Stomach (tissue), 9 donors: ENCODE data around the gene SEMA6C. TPM values are rescaled to one million over a fixed set of nuclear protein-coding genes. Genes with fewer than 3 reads are reported as not detected.

Experiments used
- DNase-seq, 2 donors: peaks; one replicate each; pipeline versions ENCODE4 v3.0.0 to v3.0.0-alpha.2; 2013 to 2019
- H3K27ac ChIP-seq, 5 donors: fragments of 200-600 bp in 4 of 5; sonication (generic) in 4 of 5; one replicate each; pipeline ENCODE4 v1.5.1; 2013 to 2019; ENCODE audit warnings: mild to moderate bottlenecking in 1 of 5, moderate library complexity in 1 of 5
- H3K27me3 ChIP-seq, 3 donors: fragments of 200-600 bp; sonication (generic); one replicate each; pipeline ENCODE4 v1.5.1; 2017 to 2019; ENCODE audit warnings: mixed run types in 1 of 3
- H3K36me3 ChIP-seq, 4 donors: fragments of 200-600 bp; sonication (generic); 1 replicate in 3 of 4; 2 replicates in 1 of 4; pipeline ENCODE4 v1.5.1; 2016 to 2019
- H3K4me1 ChIP-seq, 4 donors: fragments of 200-600 bp; sonication (generic); one replicate each; pipeline ENCODE4 v1.5.1; 2016 to 2019
- H3K4me3 ChIP-seq, 4 donors: fragments of 200-600 bp; sonication (generic) in 3 of 4; one replicate each; pipeline ENCODE4 v1.5.1; 2016 to 2019; ENCODE audit warnings: mild to moderate bottlenecking in 1 of 4
- H3K9me3 ChIP-seq, 4 donors: fragments of 200-600 bp; sonication (generic); one replicate each; pipeline ENCODE4 v1.5.1; 2016 to 2019
- CTCF ChIP-seq, 7 experiments: fragments of 450-650 bp in 4 of 7; fragments of 200-600 bp in 3 of 7; sonication (generic) in 3 of 7; IDR thresholded peaks; one replicate each; pipeline ENCODE4 v1.5.1; 2016 to 2019; ENCODE audit warnings: antibody characterized with exemption in 7 of 7, control low read depth in 2 of 7, mild to moderate bottlenecking in 1 of 7
- EP300 ChIP-seq: sonication (generic); formaldehyde crosslinking; IDR thresholded peaks from one replicate; pipeline ENCODE4 v1.6.1; 2017; ENCODE audit warnings: antibody characterized with exemption
- POLR2A ChIP-seq, 4 donors: fragments of 450-650 bp; IDR thresholded peaks; one replicate each; pipeline ENCODE4 v1.6.1; 2016; ENCODE audit warnings: antibody characterized with exemption in 4 of 4, control low read depth in 2 of 4, mild to moderate bottlenecking in 1 of 4, moderate library complexity in 1 of 4
- POLR2AphosphoS5 ChIP-seq, 3 donors: sonication (generic); formaldehyde crosslinking; IDR thresholded peaks; one replicate each; pipeline ENCODE4 v1.6.1; 2016; ENCODE audit warnings: antibody characterized with exemption in 3 of 3
- WGBS, 5 donors: extraction: QIAGEN DNeasy Blood & Tissue Kit in 3 of 5; methylation state at CpG; one replicate each; pipeline versions ENCODE4 v1.1.5 to v1.1.7; 2013 to 2018; 5-methylcytosine and 5-hydroxymethylcytosine counted together
- intact Hi-C: fragments of 100-400 bp; cut with DNase I; formaldehyde crosslinking; loops from one replicate; pipeline ENCODE4 v1.15.1; 2023; ENCODE audit warnings: low total_unique reads
- polyA plus RNA-seq, 3 donors: library from polyadenylated mRNA; stranded (reverse); fragments of 200-250 nt; gene quantifications; one replicate each; pipeline ENCODE4 v1.2.3, GENCODE V29; 2013
- total RNA-seq, 5 donors: library from RNA; depleted of rRNA; stranded (reverse); fragments of >200 nt; gene quantifications; one replicate each; pipeline versions ENCODE4 v1.1.0 to v1.2.3, GENCODE V29; 2014 to 2016
- donor health status: healthy with polysubstance abuse.
- donor health status: Bipolar disorder and iron deficiency.
- donor health status: healthy.

Gene SEMA6C
- total and polyA plus RNA-seq, 8 donors, result 4.4 to 13.9 (median 9.1) TPM

DNA sequence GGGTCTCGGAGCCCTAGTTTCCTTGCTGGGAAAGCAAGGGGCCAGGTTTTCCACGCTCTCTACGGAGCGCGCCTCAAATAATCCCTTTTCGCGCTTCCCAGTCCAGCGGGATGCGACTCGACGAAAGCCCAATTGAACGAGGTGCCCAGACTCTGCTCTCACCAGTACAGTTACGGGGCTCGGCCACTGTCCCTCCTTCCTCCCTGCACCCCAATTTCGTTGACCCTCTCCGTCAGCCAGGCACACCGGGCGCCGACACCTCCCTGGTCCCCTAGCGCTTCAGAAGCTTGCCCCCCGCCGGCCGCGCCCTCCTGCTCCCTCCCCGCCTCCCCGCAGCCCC lies 389 bp downstream of the SEMA6C start:
- peak overlapping the region; percentile 44 to 86 (median 64) for H3K27ac ChIP-seq
- H3K4me1 ChIP-seq, result peaks cover 9 to 52% (median 33%) of the 10 kb centered on the region in 4 donors
- no peak for DNase-seq
- 1% methylated on average over 16 to 26 of the region's 26 CpGs for WGBS, 5 donors
- no peaks in the 10 kb centered on the region for H3K9me3 ChIP-seq
- H3K4me3 ChIP-seq, result peak overlapping the region; percentile 63 to 86 (median 80)
- TF ChIP-seq POLR2AphosphoS5 (IDR thresholded peaks at IDR 0.05) (no peak), POLR2A (IDR thresholded peaks at IDR 0.05) (no peak), CTCF (IDR thresholded peaks at IDR 0.05) (no peak), EP300 (no peak)
- intact Hi-C loops, result no loop called here
- H3K36me3 ChIP-seq, result no peaks in the 10 kb centered on the region
- H3K27me3 ChIP-seq, result peaks cover 0 to 12% (median 9%) of the 10 kb centered on the region in 3 donors

DNA sequence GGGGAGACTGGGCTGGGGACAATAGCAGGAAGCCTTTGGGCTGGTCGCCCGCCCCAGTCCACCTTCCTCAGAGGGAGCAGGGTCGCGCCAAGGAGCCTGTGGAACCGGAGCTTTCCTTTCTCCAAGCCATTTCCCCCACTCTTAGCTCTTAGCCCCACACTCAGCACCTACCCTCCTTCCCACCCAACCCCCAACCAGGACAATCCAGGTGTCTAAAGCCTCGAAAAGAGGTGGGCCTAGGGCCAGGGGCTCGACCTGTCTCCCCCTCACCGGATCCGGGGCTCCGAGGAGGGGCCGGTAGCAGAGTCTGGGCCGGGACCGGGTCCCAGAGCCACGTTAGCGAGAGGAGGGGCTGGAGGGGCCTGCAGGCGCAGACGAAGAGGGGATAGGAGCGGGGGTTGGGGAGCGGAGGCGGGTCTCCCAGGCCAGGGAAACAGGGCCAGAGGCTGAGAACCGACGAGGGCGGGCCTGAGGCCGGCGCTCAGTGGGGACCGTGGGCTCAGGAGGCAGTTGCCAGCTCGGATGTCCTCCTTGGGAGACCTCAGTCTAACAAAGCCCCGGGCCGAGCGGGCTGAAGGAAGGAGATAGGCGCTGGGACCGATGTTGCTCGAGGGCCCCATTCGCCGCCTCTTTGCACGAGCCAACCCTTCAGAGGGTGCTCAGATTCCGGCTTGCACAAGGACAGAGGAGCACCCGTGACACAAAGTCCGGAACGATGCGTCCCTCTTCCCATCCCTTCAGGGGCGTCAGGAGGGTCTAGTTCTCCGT lies 943 bp downstream of the SEMA6C start:
- peak in 1 of 2 donors; percentile 58 for DNase-seq
- peak overlapping the region in 4 of 5 donors; percentile 40 to 86 (median 72) for H3K27ac ChIP-seq

GRCh38 chr1:151144474-151145303 lies 1.7 kb downstream of the SEMA6C start:
- Histone ChIP-seq H3K9me3 (no peaks in the 10 kb centered on the region), H3K4me1 (peaks cover 9 to 52% (median 33%) of the 10 kb centered on the region in 4 donors), H3K4me3 (peak overlapping the region; percentile 63 to 86 (median 80)), H3K27ac (peak overlapping the region in 4 of 5 donors; percentile 40 to 86 (median 72)), H3K36me3 (peaks cover 0 to 8% (median 0%) of the 10 kb centered on the region in 4 donors), H3K27me3 (peaks cover 0 to 12% (median 9%) of the 10 kb centered on the region in 3 donors)
- DNase-seq, result no peak
- TF ChIP-seq EP300 (no peak), POLR2AphosphoS5 (IDR thresholded peaks at IDR 0.05) (no peak), CTCF (IDR thresholded peaks at IDR 0.05) (no peak), POLR2A (IDR thresholded peaks at IDR 0.05) (no peak)
- intact Hi-C loops, result no loop called here
- WGBS, 5 donors, result 65 to 81% (median 67%) methylated on average over 7 of the region's 7 CpGs

More for the DNA sequence above, 943 bp downstream of the SEMA6C start:
- Histone ChIP-seq H3K36me3 (no peaks in the 10 kb centered on the region), H3K9me3 (no peaks in the 10 kb centered on the region), H3K4me1 (peaks cover 9 to 52% (median 33%) of the 10 kb centered on the region in 4 donors), H3K27me3 (peaks cover 0 to 12% (median 9%) of the 10 kb centered on the region in 3 donors), H3K4me3 (peak overlapping the region; percentile 63 to 86 (median 80))
- intact Hi-C loops, result no loop called here
- TF ChIP-seq EP300 (no peak), POLR2AphosphoS5 (IDR thresholded peaks at IDR 0.05) (no peak), CTCF (IDR thresholded peaks at IDR 0.05) (no peak), POLR2A (IDR thresholded peaks at IDR 0.05) (no peak)
- WGBS, 5 donors, result 22 to 38% (median 28%) methylated on average over 31 to 43 of the region's 43 CpGs

DNA sequence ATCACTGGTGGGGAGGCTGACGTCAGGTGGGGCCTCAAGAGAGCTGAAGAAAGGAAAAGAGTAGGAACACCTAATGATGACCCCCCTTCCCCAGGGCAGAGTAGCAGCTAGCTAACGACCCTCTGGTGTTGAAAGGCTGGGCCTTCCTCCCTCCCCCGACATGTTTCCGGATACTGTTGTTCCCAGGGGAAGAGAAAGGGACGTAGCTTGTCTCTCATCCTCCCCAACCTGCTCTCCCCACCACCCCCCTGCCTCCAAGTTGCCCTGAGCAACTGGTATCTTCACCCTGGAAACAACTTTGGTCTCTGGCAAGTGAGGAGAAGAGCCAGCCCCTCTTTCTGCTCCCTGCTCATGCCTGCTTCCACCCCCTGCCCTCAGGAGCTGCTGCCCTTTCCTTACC lies 2.4 kb downstream of the SEMA6C start:
- intact Hi-C loops, result no loop called here
- H3K36me3 ChIP-seq, result peaks cover 0 to 15% (median 0%) of the 10 kb centered on the region in 4 donors
- H3K9me3 ChIP-seq, result no peaks in the 10 kb centered on the region
- no peak for TF ChIP-seq POLR2A (IDR thresholded peaks at IDR 0.05)
- TF ChIP-seq CTCF (IDR thresholded peaks at IDR 0.05), result no peak
- no peak for TF ChIP-seq EP300
- TF ChIP-seq POLR2AphosphoS5 (IDR thresholded peaks at IDR 0.05), result no peak
- H3K4me1 ChIP-seq, result peaks cover 9 to 52% (median 33%) of the 10 kb centered on the region in 4 donors
- no peak overlapping the region for H3K4me3 ChIP-seq
- 60 to 88% (median 82%) methylated on average over 4 to 5 of the region's 5 CpGs for WGBS, 5 donors
- DNase-seq, result no peak
- peak overlapping the region in 1 of 5 donors; percentile 86 for H3K27ac ChIP-seq
- peaks cover 0 to 12% (median 9%) of the 10 kb centered on the region in 3 donors for H3K27me3 ChIP-seq
